Spleen (tissue), 11 donors: ENCODE results near the gene MTMR3. TPM values are rescaled to one million over a fixed set of nuclear protein-coding genes. Genes with fewer than 3 reads are reported as not detected.

Experiments
- DNase-seq: peaks from one replicate; pipeline ENCODE4 v3.0.0-alpha.2; 2020
- H3K27ac ChIP-seq, 8 donors: fragments of 200-600 bp; sonication (generic) in 7 of 8; 1 replicate in 4 of 8; 2 replicates in 4 of 8; pipeline versions ENCODE4 v1.5.0 to v1.8.0; 2016 to 2021; ENCODE audit warnings: inconsistent platforms in 4 of 8, mild to moderate bottlenecking in 4 of 8, moderate library complexity in 1 of 8
- H3K27me3 ChIP-seq, 7 donors: fragments of 200-600 bp; sonication (generic) in 6 of 7; replicated peaks in 1 of 7; 1 replicate in 4 of 7; 2 replicates in 3 of 7; pipeline versions ENCODE4 v1.5.0 to v1.8.0; 2016 to 2021; ENCODE audit warnings: inconsistent platforms in 3 of 7, mild to moderate bottlenecking in 1 of 7
- H3K36me3 ChIP-seq, 6 donors: fragments of 200-600 bp; sonication (generic) in 5 of 6; 1 replicate in 4 of 6; 2 replicates in 2 of 6; pipeline versions ENCODE4 v1.5.0 to v1.8.0; 2016 to 2021; ENCODE audit warnings: inconsistent platforms in 2 of 6
- H3K4me1 ChIP-seq, 6 donors: fragments of 200-600 bp; sonication (generic) in 5 of 6; 1 replicate in 3 of 6; 2 replicates in 3 of 6; pipeline versions ENCODE4 v1.5.0 to v1.8.0; 2016 to 2021; ENCODE audit warnings: inconsistent platforms in 3 of 6
- H3K4me3 ChIP-seq, 8 donors: fragments of 200-600 bp; sonication (generic) in 7 of 8; 1 replicate in 4 of 8; 2 replicates in 4 of 8; pipeline versions ENCODE4 v1.5.0 to v1.8.0; 2016 to 2021; ENCODE audit warnings: inconsistent platforms in 4 of 8, mild to moderate bottlenecking in 4 of 8, moderate library complexity in 2 of 8
- H3K9me3 ChIP-seq, 8 donors: fragments of 200-600 bp; sonication (generic) in 7 of 8; 1 replicate in 4 of 8; 2 replicates in 4 of 8; pipeline versions ENCODE4 v1.5.0 to v1.8.0; 2016 to 2021; ENCODE audit warnings: inconsistent platforms in 4 of 8
- CTCF ChIP-seq, 11 experiments: fragments of 200-600 bp in 7 of 11; fragments of 450-650 bp in 4 of 11; sonication (generic) in 4 of 11; IDR thresholded peaks in 8 of 11; conservative IDR thresholded peaks in 3 of 11; 1 replicate in 7 of 11; 2 replicates in 4 of 11; pipeline versions ENCODE4 v1.4.0 to v1.8.0; 2016 to 2021; ENCODE audit warnings: antibody characterized with exemption in 11 of 11, inconsistent platforms in 4 of 11, mild to moderate bottlenecking in 1 of 11
- POLR2A ChIP-seq, 3 donors: fragments of 450-650 bp; IDR thresholded peaks; one replicate each; pipeline ENCODE4 v1.5.1; 2017; ENCODE audit warnings: antibody characterized with exemption in 3 of 3, mild to moderate bottlenecking in 1 of 3
- POLR2AphosphoS5 ChIP-seq, 3 donors: sonication (generic); formaldehyde crosslinking; IDR thresholded peaks; one replicate each; pipeline ENCODE4 v1.5.1; 2017; ENCODE audit warnings: antibody characterized with exemption in 3 of 3
- WGBS, 5 donors: extraction: QIAGEN DNeasy Blood & Tissue Kit in 3 of 5; methylation state at CpG; one replicate each; pipeline versions ENCODE4 v1.1.5 to v1.1.7; 2013 to 2018; 5-methylcytosine and 5-hydroxymethylcytosine counted together
- intact Hi-C: fragments of 100-400 bp; cut with DNase I; formaldehyde crosslinking; loops from one replicate; pipeline ENCODE4 v1.15.0; 2023; ENCODE audit warnings: low total_unique reads
- polyA plus RNA-seq, 3 donors: library from polyadenylated mRNA; stranded (reverse); fragments of 200-250 nt; gene quantifications; one replicate each; pipeline ENCODE4 v1.2.1, GENCODE V29; 2013
- total RNA-seq, 7 donors: library from RNA; depleted of rRNA in 3 of 7; stranded (reverse); fragments of >200 nt in 3 of 7; fragmentation: NEBNext Ultra II Directional in 4 of 7; extraction: Animal tissue kit (Norgen Biotek cat#: 25700) in 4 of 7; gene quantifications; one replicate each; pipeline versions ENCODE4 v1.1.0 to v1.2.1, GENCODE V29; 2016 to 2021
- donor health status: healthy with polysubstance abuse.
- donor health status: DM: no; HTN: no; CAD: no; lungs with moderate emphysema.
- donor health status: DM: no; HTN: no; CAD: no.
- donor health status: Bipolar disorder and iron deficiency.
- donor health status: healthy.
- donor health status: DM: no; HTN: no; CAD: no.
- donor health status: DM: yes; HTN: yes; CAD: no.

Gene MTMR3
- total and polyA plus RNA-seq, 10 donors, result 5.3 to 137 (median 76.2) TPM

DNA sequence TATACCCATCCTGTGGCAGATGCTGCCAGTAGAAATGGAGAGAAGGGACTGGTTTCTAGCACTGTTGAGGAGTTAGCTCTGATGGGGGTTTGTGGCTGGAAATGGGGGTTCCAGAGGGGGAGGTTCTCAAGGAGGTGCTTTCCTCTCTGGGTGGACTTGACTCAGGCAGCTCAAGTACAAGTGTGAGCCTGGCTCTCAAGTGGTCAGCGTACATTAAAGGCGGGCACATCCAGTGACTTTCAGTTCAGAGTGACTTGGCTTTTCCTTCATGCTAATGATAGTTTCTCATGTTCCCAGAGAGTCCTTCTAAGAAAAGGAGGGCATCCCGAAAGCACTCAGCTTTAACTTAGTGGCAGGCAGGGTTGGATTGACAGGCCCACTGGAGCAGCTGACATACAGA lies 138.4 kb downstream of the MTMR3 start:
- peaks cover 0 to 100% (median 99%) of the 10 kb centered on the region in 6 donors for H3K36me3 ChIP-seq
- no peak for DNase-seq
- no peak overlapping the region for H3K4me3 ChIP-seq
- no peak for TF ChIP-seq POLR2A (IDR thresholded peaks at IDR 0.05)
- TF ChIP-seq POLR2AphosphoS5 (IDR thresholded peaks at IDR 0.05), result no peak
- no peak for TF ChIP-seq CTCF (IDR thresholded peaks at IDR 0.05 in 8 of 11, conservative IDR thresholded peaks at IDR 0.05 in 3 of 11)
- intact Hi-C loops, result no loop called here
- H3K27ac ChIP-seq, result no peak overlapping the region
- WGBS, 5 donors, result 92 to 98% (median 96%) methylated on average over 3 of the region's 3 CpGs
- no peaks in the 10 kb centered on the region for H3K4me1 ChIP-seq
- no peaks in the 10 kb centered on the region for H3K27me3 ChIP-seq
- no peaks in the 10 kb centered on the region for H3K9me3 ChIP-seq

DNA sequence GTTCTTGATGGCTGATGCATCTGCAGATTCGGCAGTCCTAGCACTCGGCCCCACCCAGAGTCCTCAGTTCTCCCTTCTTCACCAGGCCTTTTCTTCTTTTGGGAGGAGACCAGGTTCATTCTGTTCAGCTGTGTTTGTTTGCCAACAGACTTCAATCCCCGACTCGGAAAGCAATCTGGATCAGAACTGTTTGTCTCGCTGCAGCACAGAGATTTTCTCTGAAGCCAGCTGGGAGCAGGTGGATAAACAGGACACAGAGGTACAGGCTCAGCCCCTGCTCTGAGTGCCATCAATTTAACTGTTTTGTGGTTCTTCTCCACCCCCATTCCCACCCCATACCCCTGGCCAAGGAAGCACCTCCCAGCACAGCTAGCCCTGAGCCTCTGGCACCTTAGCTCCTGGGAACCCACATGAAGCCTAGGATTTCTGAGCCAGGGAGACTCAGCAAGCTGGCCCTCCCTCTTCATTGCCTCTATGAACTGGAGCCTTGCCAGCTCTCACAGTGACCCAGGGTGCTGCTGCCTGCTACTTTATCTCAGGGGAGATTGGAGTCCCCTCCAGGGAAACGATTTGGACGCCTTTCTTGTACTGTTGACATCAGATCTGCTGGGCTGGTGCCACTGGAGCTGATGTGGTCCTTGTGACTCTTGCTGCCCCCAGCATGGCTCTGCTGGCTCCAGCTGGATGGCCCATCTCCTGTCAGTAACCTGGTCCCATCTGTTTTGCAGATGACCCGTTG lies 139.1 kb downstream of the MTMR3 start:
- TF ChIP-seq CTCF (IDR thresholded peaks at IDR 0.05 in 8 of 11, conservative IDR thresholded peaks at IDR 0.05 in 3 of 11), result no peak
- TF ChIP-seq POLR2AphosphoS5 (IDR thresholded peaks at IDR 0.05), result peak in 1 of 3 donors; percentile 5
- DNase-seq, result no peak
- WGBS, 5 donors, result 92 to 94% (median 93%) methylated on average over 8 of the region's 8 CpGs
- no peaks in the 10 kb centered on the region for H3K27me3 ChIP-seq
- H3K36me3 ChIP-seq, result peaks cover 0 to 100% (median 99%) of the 10 kb centered on the region in 6 donors
- H3K27ac ChIP-seq, result no peak overlapping the region
- H3K9me3 ChIP-seq, result no peaks in the 10 kb centered on the region
- H3K4me1 ChIP-seq, result peaks cover 0 to 4% (median under 1%) of the 10 kb centered on the region in 6 donors
- no peak overlapping the region for H3K4me3 ChIP-seq
- intact Hi-C loops, result no loop called here

GRCh38 chr22:30023099-30023660 lies 140.2 kb downstream of the MTMR3 start:
- no peak for DNase-seq
- intact Hi-C loops, result no loop called here
- Histone ChIP-seq H3K27ac (no peak overlapping the region), H3K9me3 (no peaks in the 10 kb centered on the region), H3K36me3 (peaks cover 0 to 100% (median 97%) of the 10 kb centered on the region in 6 donors), H3K27me3 (no peaks in the 10 kb centered on the region), H3K4me3 (no peak overlapping the region), H3K4me1 (peaks cover 0 to 15% (median 8%) of the 10 kb centered on the region in 6 donors)
- TF ChIP-seq CTCF (IDR thresholded peaks at IDR 0.05 in 8 of 11, conservative IDR thresholded peaks at IDR 0.05 in 3 of 11) (no peak), POLR2A (IDR thresholded peaks at IDR 0.05) (no peak), POLR2AphosphoS5 (IDR thresholded peaks at IDR 0.05) (no peak)
- 73 to 83% (median 77%) methylated on average over 4 of the region's 4 CpGs for WGBS, 5 donors

- intact Hi-C loops, result no loop called here
- Histone ChIP-seq H3K4me1 (peaks cover 0 to 17% (median 9%) of the 10 kb centered on the region in 6 donors), H3K4me3 (no peak overlapping the region), H3K9me3 (no peaks in the 10 kb centered on the region), H3K27me3 (no peaks in the 10 kb centered on the region), H3K27ac (no peak overlapping the region), H3K36me3 (peaks cover 0 to 100% (median 95%) of the 10 kb centered on the region in 6 donors)
- 96 to 99% (median 98%) methylated on average over 5 of the region's 5 CpGs for whole genome bisulfite sequencing, 5 donors
- no peak for TF ChIP-seq POLR2A (IDR thresholded peaks at IDR 0.05)
- no peak for TF ChIP-seq POLR2AphosphoS5 (IDR thresholded peaks at IDR 0.05)
- no peak for TF ChIP-seq CTCF (IDR thresholded peaks at IDR 0.05 in 8 of 11, conservative IDR thresholded peaks at IDR 0.05 in 3 of 11)
- DNase-seq, result no peak
Observed at GRCh38 chr22:30024231-30024630, 141.3 kb downstream of the MTMR3 start.
